G401.6 (cell line): ENCODE results near the gene ARHGAP44.
"Not testable (repeated sequence)": the region's sequence is repeated elsewhere in the genome, so short reads cannot be mapped to it uniquely, and the experiment has no call there.

Experiments
- FAIRE-seq: peaks from 2 replicates; lab custom pipeline; 2012; peaks lifted over from hg19 to GRCh38; lab: Jason Lieb, UNC

Gene ARHGAP44

DNA sequence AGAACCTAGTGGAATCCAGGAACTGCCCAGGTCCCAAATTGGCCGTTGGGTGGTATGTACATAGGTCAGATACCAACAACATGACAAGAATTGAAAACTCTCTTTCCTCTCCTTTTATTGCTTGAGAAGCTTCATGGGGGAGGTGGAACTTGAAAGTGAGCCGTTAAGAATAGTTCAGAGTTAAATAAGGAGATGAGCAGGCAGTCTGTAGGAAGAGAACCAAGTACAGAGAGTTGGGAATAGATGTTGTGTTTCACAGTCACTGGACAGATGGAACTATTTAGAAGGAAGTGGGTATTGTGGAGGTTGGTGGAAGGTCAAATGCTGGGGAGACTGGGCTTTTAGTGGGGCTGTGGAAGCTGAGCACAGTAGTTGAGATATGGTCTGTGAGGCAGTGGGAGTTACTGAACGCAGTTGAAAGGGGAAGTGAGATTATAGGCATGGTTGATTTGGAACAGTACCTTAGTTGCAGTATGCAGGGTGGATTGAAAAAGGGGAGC lies 26.4 kb downstream of the ARHGAP44 start:
- FAIRE-seq = no peak

DNA sequence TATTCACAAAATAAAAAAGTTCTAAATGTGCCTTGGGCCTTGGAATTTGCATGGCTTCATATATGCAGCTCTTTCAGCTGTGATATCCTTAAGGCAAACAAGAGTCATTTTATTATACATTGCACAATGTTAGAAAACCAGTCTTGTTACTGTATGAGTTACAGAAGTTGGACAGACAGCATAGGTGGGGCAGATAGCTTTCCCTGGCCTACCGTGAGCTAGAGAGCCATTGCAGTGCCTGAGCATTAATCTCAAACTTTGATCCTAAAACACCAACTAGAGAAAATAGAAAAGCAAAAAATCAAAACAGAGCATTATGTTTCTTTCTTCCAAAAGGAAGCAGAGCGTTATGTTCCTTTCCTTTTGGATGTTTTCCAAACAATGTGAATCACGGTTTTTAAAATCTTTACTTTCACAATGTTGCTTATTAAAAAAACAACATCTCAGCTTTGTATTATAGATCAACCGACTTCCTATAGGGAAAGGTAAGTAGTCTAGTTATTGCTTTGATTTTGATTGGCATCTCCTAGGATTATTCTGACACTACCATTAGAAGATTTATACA lies 32.2 kb downstream of the ARHGAP44 start:
- no peak for FAIRE-seq

DNA sequence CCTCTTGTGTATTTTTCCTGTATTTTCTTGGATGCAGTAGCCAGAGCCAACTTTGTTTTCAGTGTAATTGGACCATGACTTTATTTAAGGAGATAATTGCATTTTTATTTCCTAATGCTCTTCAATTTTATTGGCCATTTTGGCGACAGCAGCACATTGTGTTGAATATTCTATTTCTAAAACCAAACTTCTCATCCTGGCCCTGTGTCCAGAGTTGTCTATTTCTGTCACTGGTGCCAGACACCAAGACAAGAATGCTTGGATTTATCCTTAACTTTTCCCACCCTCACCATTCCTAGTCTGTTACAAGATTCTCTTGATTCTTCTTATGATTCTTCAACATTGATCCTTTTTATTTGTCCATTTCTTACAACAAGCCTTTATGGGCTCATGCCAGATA lies 37.1 kb downstream of the ARHGAP44 start:
- no peak for FAIRE-seq

DNA sequence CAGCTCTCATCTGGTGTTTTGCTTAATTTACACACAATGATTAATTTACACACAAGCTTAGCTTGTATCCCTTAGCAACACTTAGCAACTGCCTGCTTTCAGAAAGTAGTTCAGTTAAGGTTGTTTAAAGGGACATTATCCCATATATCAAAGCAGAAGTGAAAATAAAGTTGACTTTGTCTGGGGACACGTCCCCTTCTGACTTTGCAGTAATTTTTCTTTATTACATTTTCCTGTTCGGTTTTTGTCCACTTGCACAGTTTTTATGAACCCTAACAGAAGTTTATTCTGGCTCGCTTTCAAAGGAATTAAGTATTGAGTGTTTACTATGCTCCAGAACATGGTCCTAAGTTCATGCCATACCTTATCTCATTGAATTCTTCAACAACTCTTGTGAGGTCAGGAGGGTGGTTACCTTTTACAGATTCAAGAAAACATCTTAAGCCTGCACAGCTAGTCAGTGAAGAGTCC lies 41.5 kb downstream of the ARHGAP44 start:
- no peak for FAIRE-seq

DNA sequence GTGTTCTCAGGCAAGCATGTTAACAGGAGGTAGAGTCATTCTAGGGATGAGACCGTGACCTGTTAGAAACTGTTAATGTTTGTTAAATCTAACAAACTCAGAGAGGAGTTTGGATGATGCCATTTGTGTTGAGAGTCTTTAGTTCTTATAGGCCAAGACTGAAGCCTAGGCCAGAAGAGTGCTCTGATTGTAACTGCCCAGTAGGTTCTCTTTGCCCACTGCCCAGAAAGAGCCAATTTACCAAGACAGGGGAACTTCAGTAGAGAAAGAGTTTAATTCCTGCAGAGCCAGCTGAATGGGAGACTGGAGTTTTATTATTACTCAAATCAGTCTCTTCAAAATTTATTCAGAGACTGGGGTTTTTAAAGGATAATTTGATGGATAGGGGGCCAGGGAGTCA lies 42.5 kb downstream of the ARHGAP44 start:
- no peak for FAIRE-seq

DNA sequence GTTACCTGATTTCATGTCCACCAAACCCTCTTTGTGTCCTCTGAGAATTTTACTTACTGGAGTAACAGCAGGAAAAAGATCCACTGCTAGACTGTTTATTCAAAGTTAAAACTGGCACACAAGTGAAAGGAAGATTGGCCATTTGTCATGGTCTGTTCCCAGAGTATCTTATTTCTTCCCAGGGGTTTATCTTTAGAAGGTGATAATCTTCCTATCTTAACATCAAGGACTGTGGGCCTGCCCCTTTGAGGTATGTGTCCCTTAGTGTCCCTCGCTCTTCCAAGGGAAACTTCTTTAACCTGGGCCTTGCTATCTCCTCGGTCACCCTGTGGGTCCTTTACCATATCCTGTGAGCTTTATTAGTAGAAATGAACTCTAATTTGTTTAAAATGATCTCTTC lies 49.7 kb downstream of the ARHGAP44 start:
- FAIRE-seq = no peak

DNA sequence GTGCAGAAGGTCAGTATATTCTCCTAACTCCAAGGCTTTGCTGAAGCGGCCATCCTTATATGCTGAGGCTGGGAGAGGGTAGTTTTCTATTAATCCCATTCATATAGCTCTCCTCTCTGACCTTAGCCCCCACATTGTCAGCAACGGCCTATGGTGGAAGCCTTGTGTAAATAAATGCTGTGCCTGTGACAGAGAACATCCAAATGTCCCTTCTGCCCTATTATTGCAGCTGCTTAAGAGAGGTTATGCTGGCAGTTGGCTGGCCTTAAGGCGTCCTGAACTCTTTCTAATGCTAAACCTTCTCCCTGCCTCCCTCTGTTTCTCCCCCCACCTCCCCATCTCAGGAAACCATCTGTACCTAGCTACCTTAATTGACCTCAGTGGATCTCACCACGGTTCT lies 53.6 kb downstream of the ARHGAP44 start:
- FAIRE-seq = no peak

DNA sequence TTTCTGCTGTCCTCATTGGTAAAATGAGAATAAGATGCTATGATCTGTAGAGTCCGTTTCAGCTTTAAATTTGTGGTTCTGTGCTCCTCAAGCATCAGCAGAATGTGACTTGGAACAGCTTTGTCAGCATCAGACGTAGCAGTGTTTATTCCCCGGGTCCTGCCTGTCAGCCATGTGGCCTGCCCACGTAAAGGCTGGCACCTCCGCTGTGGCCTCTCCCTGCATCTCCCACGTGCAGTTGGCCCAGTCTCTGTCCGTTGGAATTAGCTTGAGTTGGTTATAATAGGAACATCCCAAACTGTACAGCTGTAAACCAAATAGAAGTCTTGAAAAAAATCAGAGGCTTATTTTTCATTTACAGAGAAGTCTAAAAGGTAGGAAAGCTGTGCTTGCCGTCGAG lies 61.7 kb downstream of the ARHGAP44 start:
- FAIRE-seq = no peak

DNA sequence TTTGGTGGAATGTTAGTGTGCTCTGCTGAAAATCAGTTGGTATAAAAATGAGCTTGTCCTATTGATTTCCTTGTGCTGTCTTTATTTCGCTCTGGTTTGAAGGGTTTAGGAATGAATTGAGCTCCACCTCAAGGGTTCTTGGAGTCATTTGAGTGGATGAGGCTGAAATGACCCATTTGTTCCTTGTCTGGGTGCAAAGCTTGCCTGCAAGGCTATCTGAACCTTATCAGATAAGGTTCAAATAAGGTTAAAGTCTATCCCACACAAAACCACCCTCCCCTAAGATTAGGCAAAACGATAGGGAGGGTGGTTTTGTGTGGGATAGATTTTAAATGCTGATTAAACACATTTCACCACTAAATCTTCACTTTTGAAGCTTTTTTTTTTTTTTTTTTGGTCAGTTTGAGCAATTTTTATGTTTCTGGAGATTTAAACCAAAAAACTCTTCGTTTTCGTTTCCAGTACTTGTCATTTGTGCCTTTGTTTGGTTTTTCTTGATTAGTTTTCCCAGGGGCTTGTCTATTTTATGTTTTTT lies 62.7 kb downstream of the ARHGAP44 start:
- no peak for FAIRE-seq

DNA sequence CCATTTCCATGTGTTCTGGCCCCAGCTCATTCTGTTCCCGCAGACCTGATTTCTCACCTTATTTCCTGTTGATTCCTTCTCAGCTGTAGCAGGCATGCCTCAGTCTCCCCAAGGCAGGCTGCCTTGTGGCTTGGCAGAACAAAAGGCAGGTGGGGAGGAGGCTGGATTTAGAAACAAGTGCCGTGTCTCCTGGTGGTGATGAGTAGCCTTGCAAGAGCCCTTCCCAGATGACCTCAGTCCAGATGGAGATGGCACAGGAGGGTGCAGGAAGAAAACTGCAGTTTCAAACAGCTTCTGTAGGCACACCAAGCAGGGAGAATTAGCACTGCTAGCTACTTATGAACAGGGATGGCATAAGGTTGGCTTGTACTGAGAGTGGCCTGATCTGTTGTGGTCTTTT lies 64.6 kb downstream of the ARHGAP44 start:
- FAIRE-seq = no peak

DNA sequence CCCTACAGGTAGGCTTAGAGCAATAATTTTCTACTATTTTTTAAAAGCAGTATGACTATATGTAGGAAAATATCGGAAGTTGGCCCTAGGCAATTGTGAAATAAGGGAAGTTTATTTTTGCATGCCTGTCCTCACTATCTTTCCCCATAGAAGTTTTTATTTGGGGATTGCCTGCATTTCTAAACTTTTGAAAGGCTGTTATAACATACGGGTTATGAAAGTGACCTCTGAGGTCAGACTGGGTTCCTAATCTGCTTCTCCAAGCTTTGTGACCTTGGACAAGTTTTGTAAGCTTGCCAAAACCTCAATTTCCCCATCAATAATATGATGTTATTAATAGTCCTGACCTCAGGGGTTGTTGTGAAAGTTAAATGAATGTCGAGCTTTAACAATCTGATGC lies 67.1 kb downstream of the ARHGAP44 start:
- no peak for FAIRE-seq

DNA sequence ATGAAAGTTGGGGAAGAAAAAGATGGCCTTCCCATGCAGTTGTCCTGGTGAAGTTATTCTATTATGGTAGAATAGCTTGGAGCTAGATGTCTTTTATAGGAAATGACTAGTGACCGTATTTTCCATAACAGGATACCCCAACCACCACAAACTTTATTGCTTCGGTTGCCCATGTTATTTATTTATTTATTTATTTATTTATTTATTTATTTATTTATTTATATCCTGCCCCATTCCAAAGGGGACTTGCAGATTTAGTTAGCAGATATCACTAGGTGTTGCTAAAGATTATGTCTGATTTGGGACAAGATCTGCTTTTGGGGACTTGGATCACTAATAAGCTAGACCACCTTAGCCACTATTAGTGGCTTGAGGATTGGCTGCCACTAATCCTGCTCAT lies 68.3 kb downstream of the ARHGAP44 start:
- FAIRE-seq = no peak

DNA sequence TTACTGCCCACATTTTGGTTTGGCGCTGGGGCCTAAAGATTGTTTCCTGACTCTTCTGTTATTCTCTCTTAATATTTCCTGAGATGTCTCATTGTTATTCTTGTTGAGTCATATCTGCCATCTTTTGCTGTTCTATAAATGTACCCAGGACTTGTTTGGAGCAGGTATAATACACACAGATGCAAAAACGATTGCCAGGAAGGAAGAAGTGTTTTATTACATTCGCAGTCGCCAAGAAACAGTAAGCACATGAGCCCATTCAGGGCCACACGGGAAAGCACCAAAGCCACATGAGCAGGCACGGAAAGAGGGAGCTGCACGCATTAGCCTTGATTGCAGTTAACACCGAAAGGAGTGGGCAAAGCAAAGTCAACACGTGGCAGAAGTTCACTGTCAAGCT lies 70.2 kb downstream of the ARHGAP44 start:
- FAIRE-seq = no peak

DNA sequence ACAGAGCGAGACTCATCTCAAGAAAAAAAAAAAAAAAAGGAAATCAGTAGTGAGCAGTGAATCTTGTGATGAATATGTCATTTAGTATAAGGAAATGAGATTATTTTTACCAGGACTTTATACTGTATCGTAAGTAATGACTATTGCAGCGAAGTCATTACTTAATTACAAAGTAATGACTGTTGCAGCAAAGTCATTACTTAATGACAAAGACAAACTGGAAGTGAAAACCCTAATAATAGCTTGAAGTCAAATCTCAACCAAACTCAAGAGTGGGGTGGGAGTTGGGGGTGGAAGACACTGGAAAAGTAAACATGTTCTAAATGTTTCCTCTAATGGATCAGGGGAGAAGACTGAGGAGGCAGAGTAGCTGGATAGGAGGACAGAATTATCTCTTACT lies 76.5 kb downstream of the ARHGAP44 start:
- no peak for FAIRE-seq

DNA sequence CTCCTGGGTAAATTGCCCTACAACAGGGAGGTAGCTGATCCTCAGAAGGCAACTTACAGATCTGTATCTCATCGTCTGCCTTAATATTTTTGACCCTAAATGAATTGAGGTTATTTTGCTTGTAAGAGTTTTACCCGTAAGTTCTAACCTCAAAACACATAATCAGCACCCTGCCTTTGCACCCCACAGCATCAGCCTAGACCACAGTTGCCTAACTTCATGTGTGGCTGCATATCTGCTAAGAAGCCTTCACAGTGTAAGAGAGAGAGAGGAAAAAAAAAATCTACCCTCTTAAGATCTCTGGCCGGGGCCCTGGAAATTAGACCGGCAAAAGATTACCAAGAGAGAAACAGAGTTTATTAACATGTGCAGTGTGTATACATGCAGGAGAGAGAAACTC lies 76.9 kb downstream of the ARHGAP44 start:
- no peak for FAIRE-seq

DNA sequence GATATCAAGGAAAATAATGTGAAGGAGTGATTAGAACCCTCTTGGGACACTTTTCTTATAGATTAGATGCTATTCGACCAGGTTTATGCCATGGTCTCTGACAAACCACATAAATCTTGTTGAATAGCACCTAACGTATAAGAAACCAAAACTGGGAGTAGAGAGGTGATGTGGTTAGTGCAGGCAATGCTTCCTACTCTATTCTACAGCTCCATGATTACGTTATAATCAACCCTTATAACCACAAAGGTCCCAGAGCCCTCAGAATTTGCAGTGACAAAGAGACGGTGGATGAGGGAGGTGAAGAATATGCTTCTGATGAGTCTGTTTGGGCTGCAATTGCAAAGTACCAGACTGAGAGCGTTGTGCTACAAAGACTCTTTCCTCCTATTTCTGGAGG lies 78.4 kb downstream of the ARHGAP44 start:
- no peak for FAIRE-seq

DNA sequence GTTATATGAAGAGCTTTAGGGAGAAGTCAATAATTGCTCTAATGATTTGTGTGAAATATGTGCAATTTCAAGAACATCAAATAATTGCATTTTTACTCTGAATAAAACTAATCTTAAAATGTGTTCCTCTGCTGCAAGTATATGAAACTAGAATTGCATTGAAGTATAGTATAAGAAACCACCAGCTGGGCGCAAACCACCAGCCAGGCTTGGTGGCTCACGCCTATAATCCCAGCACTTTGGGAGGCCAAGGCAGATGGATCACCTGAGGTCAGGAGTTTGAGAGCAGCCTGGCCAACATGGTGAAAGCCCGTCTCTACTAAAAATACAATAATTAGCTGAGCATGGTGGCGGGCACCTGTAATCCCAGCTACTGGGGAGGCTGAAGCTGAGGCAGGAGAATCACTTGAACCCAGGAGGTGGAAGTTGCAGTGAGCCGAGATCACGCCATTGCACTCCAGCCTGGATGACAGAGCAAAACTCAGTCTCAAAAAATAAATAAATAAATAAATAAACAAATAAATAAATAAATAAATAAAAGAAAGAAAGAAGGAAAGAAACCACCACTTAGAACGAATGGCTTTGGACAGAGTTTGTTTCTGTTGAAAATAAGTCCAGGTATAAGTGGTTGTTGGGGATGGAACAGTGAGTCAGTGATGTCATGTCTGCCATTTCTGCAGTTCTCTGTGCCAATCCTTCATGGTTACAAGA lies 84.3 kb downstream of the ARHGAP44 start:
- not testable (repeated sequence) for FAIRE-seq

DNA sequence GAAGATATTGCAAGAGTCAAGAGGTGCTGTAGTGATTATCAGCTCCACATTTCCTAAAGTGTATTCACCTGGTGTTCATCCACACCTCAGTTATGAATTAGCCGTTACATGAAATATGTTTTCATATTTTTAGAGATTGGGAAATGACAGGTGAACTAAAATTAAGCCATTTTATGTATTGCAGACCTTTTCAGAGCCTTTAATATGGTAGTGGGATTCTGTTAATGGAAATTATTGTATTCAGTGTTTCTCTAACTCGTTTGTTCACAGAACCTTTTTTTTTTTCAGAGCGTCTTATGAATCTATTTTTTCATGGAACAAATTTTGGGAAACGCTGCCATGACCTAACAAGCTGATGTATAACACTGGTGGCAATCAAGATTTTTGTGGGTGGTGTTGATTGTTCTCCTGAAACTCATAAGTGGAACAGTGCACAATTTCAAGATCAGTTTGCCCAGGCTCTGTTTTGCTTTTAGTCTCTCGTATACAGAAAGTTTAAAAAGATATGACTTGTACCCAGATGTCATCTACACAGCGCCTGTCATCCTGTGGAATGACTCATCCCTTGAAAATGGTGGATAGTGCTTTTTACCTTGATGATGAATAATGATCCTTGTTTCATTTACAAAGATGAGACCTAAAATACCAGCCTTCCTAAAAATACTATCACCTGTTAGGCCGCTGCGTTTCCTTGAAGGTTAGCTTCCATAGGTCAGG lies 88.8 kb downstream of the ARHGAP44 start:
- FAIRE-seq = no peak

DNA sequence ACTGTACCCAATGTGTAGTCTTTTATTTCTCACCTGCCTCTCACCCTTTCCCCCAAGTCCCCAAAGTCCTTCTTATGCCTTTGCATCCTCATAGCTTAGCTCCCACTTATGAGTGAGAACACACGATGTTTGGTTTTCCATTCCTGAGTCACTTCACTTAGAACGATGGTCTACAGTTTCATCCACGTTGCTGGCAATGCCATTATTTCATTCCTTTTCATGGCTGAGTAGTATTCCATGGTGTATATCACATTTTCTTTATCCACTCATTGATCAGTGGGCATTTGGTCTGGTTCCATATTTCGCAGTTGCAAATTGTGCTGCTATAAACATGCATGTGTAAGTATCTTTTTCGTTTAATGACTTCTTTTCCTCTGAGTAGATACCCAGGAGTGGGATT lies 89.8 kb downstream of the ARHGAP44 start:
- FAIRE-seq = not testable (repeated sequence)

DNA sequence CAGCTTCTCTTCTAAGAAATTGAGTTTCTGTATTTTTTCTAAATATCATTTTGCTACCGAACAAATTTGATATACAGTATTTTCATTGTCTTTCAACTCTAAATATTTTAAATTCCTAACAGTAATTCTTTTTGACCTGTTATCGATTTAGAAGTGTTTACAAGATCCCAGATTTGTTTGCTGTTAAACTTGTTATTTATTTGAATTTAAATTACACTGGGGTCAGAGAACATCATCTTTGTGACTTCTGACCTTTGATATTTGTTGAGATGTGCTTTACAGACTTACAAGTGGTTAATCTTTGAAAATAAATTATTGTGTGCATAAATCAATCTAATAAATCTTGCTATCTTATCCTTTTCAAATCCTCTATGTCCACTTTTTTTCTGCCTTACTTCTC lies 94.2 kb downstream of the ARHGAP44 start:
- FAIRE-seq = no peak

DNA sequence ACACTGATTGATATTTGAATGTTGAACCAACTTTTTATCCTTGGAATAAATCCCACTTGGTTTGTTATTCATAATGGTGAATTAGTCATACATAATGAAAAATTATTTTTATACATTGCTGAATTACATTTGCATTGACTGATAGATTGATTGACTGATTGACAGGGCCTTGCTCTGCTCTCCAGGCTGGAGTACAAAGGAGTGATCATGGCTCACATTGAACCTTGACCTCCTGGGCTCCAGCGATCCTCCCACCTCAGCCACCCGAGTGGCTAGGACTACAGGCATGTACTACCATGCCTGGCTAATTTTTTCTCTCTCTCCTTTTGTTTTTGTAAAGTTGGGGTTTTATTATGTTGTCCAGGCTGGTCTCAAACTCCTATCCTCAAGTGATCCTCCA lies 97.8 kb downstream of the ARHGAP44 start:
- FAIRE-seq = no peak

DNA sequence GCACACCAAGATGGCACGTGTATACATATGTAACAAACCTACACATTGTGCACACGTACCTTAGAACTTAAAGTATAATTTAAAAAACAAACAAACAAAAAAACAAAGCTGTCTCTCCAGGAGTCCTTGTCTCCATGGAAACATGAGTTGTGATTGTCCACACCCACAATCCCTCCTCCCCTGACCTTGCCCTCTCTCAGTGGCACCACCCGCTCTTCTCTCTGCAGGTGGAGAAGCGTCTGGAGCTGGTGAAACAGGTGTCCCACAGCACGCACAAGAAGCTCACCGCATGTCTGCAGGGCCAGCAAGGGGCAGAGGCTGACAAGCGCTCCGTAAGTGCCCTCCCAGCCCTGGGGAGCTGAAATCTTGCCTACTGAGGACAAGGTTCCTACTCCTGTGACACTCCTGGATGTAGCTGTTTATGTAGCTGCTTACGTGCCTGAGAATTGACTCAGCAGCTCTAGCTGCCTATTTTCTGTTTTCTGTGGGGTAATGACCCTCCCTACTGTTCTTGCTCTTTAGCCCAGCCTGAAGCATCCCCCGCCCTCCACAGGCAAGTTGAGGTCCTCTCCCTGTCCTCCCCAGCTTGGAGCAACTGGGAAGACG lies 107.0 kb downstream of the ARHGAP44 start:
- no peak for FAIRE-seq

DNA sequence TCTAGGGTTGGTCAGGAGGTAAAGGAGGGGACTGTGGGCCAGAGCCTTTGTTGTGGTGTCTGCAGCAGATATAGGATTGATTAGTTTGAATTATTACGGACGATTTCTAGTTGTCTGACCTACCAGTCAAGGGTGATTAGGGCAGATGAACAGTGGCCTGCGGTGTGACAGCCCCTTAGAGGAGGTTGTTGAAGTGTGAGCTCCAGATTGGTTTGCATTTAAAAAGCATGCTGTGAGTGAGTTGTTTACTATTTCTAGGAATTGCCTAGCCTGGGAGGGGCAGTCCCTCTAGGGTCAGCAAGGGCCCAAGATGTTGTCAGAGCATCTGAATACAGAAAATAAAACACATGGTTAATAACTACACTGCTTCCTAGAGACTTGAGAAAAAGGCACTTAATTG lies 108.8 kb downstream of the ARHGAP44 start:
- no peak for FAIRE-seq
